B cell (primary cell): ENCODE data around the gene SPRYD3. TPM values are rescaled to one million over a fixed set of nuclear protein-coding genes. Genes with fewer than 3 reads are reported as not detected.

Experiments used
- ATAC-seq: fragments of 200-7000 bp; cut with Tn5 transposase; one replicate; pipeline ENCODE4 v1.10.0; 2021; ENCODE audit warnings: low read depth, mild to moderate bottlenecking, moderate number of reproducible peaks, moderate library complexity
- CTCF ChIA-PET: fragments of 350-600 bp; sonication (Branson Sonifier 250); formaldehyde crosslinking; loops from one replicate; lab custom pipeline; 2021; ENCODE audit warnings: antibody characterized with exemption, inconsistent platforms; lab: Charles Lee
- POLR2A ChIA-PET: fragments of 350-600 bp; sonication (Branson Sonifier 250); formaldehyde crosslinking; loops from one replicate; lab custom pipeline; 2021; ENCODE audit warnings: antibody characterized with exemption; lab: Charles Lee
- DNase-seq: peaks from one replicate; pipeline ENCODE4 v3.0.0; 2013
- H2AFZ ChIP-seq: 2 replicates; pipeline ENCODE4 v1.6.1; 2012; ENCODE audit warnings: mild to moderate bottlenecking, low read depth, low read length; ENCODE audit not compliant: insufficient read depth, poor library complexity, severe bottlenecking
- H3K27ac ChIP-seq, 2 donors: 1 replicate in 1 of 2; 2 replicates in 1 of 2; pipeline ENCODE4 v1.5.1; 2012 to 2013; ENCODE audit warnings: low read length in 2 of 2, mild to moderate bottlenecking in 2 of 2, moderate library complexity in 1 of 2
- H3K27me3 ChIP-seq, 4 experiments: fragments of 200-600 bp in 1 of 4; sonication (generic) in 1 of 4; replicated peaks in 1 of 4; 1 replicate in 2 of 4; 2 replicates in 2 of 4; pipeline versions ENCODE4 v1.6.1 to v1.7.0; 2013 to 2016; ENCODE audit warnings: low read length in 3 of 4, mild to moderate bottlenecking in 2 of 4, mixed read lengths in 1 of 4, moderate library complexity in 1 of 4; ENCODE audit not compliant: insufficient read depth in 4 of 4, control insufficient read depth in 3 of 4; ENCODE audit errors: control extremely low read depth in 1 of 4
- H3K36me3 ChIP-seq, 2 experiments: replicated peaks in 1 of 2; 1 replicate in 1 of 2; 2 replicates in 1 of 2; pipeline versions ENCODE4 v1.6.1 to v1.7.1; 2013; ENCODE audit warnings: low read length in 1 of 2; ENCODE audit not compliant: insufficient read depth in 2 of 2, control insufficient read depth in 1 of 2; ENCODE audit errors: control extremely low read depth in 1 of 2, extremely low read depth in 1 of 2
- H3K4me1 ChIP-seq, 2 donors: fragments of 200-600 bp in 1 of 2; sonication (generic) in 1 of 2; 1 replicate in 1 of 2; 2 replicates in 1 of 2; pipeline versions ENCODE4 v1.5.1 to v1.6.1; 2013 to 2017; ENCODE audit warnings: low read length in 2 of 2; ENCODE audit not compliant: control insufficient read depth in 2 of 2, insufficient read depth in 2 of 2
- H3K4me2 ChIP-seq: replicated peaks from 2 replicates; pipeline ENCODE3; 2012; ENCODE audit warnings: mild to moderate bottlenecking, low read depth, low read length; ENCODE audit not compliant: poor library complexity, severe bottlenecking
- H3K4me3 ChIP-seq, 5 experiments: fragments of 200-600 bp in 1 of 5; sonication (generic) in 1 of 5; 1 replicate in 3 of 5; 2 replicates in 2 of 5; pipeline versions ENCODE4 v1.5.1 to v1.7.0; 2011 to 2016; ENCODE audit warnings: low read length in 4 of 5, mild to moderate bottlenecking in 4 of 5, low read depth in 2 of 5, control low read depth in 1 of 5, moderate library complexity in 1 of 5; ENCODE audit not compliant: insufficient read depth in 1 of 5; ENCODE audit errors: control extremely low read depth in 1 of 5, extremely low read depth in 1 of 5
- H3K79me2 ChIP-seq: fragments of 200-600 bp; sonication (generic); one replicate; pipeline ENCODE4 v1.6.0; 2016; ENCODE audit warnings: low read length; ENCODE audit not compliant: control insufficient read depth, insufficient read depth
- H3K9ac ChIP-seq: fragments of 200-600 bp; sonication (generic); 2 replicates; pipeline ENCODE4 v1.6.1; 2017; ENCODE audit warnings: mild to moderate bottlenecking, low read length, moderate library complexity
- H3K9me3 ChIP-seq, 3 donors: one replicate each; pipeline versions ENCODE4 v1.6.1 to v1.7.1; 2013; ENCODE audit warnings: low read length in 2 of 3; ENCODE audit not compliant: control insufficient read depth in 2 of 3, insufficient read depth in 1 of 3; ENCODE audit errors: control extremely low read depth in 1 of 3
- H4K20me1 ChIP-seq: 2 replicates; pipeline ENCODE4 v1.6.0; 2012; ENCODE audit warnings: mild to moderate bottlenecking, low read length; ENCODE audit not compliant: insufficient read depth, control insufficient read depth, poor library complexity, severe bottlenecking
- H3K27ac Mint-ChIP-seq: one replicate; pipeline ENCODE4 v1.8.0; 2021; ENCODE audit warnings: mixed read lengths
- H3K27me3 Mint-ChIP-seq: one replicate; pipeline ENCODE4 v1.8.0; 2021; ENCODE audit warnings: mixed read lengths
- H3K4me1 Mint-ChIP-seq: one replicate; pipeline ENCODE4 v1.8.0; 2021; ENCODE audit warnings: mixed read lengths
- H3K4me3 Mint-ChIP-seq: one replicate; pipeline ENCODE4 v1.8.0; 2021; ENCODE audit warnings: mixed read lengths
- H3K9me3 Mint-ChIP-seq: one replicate; pipeline ENCODE4 v1.8.0; 2022; ENCODE audit warnings: mixed read lengths; ENCODE audit not compliant: insufficient read depth
- CTCF ChIP-seq: fragments of 200-600 bp; IDR thresholded peaks from one replicate; pipeline ENCODE4 v1.8.0; 2022; ENCODE audit warnings: antibody characterized with exemption, mild to moderate bottlenecking
- EZH2 ChIP-seq: IDR thresholded peaks from 2 replicates; pipeline ENCODE4 v1.6.1; 2012; ENCODE audit warnings: borderline replicate concordance, low read depth, mild to moderate bottlenecking, moderate library complexity, low read length; ENCODE audit not compliant: insufficient read depth, poor library complexity, severe bottlenecking
- WGBS: methylation state at CpG from one replicate; pipeline ENCODE4 v1.1.5; 2013; ENCODE audit warnings: missing lambda C conversion rate; ENCODE audit not compliant: insufficient coverage; 5-methylcytosine and 5-hydroxymethylcytosine counted together
- intact Hi-C: fragments of 100-400 bp; cut with micrococcal nuclease; formaldehyde crosslinking; loops from one replicate; pipeline ENCODE4 v1.10.0; 2022
- polyA plus RNA-seq: library from polyadenylated mRNA; depleted of rRNA; stranded (reverse); fragments of >200 nt; gene quantifications from 2 replicates; pipeline ENCODE4 v1.2.3, GENCODE V29; 2012
- total RNA-seq, 2 donors: library from RNA; stranded (reverse); fragments of 120-200 nt in 1 of 2; gene quantifications; 1 replicate in 1 of 2; 2 replicates in 1 of 2; pipeline versions ENCODE4 v1.2.3 to v1.2.4, GENCODE V29; 2013 to 2022

SPRYD3 gene
- total and polyA plus RNA-seq, 2 donors (not counting 1 experiment from before 2014, with no cell fraction given) = 15.9 to 43.3 TPM

GRCh38 chr12:53049571-53050318 is 29.4 kb downstream of the SPRYD3 start, which contains the start of gene TNS2:
TSS of gene TNS2 (plus strand) at chr12:53050065. CDS start at chr12:53050186, 121 bp downstream.
- WGBS = 75% methylated on average over 16 of the region's 20 CpGs
- intact Hi-C loops = loop anchor here (5.0 kb wide), 2 partner anchors 48 to 393 kb away; partner anchors contain the start of genes IGFBP6 and PRR13
- DNase-seq (no peak), ATAC-seq (no peak)
- peak within 1 kb of the TSS; percentile 32 for H3K4me3 Mint-ChIP-seq
- H3K27ac ChIP-seq = no peak within 1 kb of the TSS
- no peaks in the 10 kb centered on the region for H3K36me3 ChIP-seq
- ChIA-PET CTCF (interaction anchor here (3.2 kb wide), 1 partner anchor 16 kb away, joined by 17 read pairs; no protein-coding TSS in a partner anchor), POLR2A (no interaction called here)
- no peaks in the 10 kb centered on the region for H3K9me3 Mint-ChIP-seq
- peaks cover 19 to 29% of the 10 kb centered on the region in 2 donors for H3K4me1 ChIP-seq
- no peaks in the 10 kb centered on the region for H3K79me2 ChIP-seq
- H3K27me3 ChIP-seq = peaks cover 0 to 2% (median 0%) of the 10 kb centered on the region in 4 experiments
- H3K4me1 Mint-ChIP-seq = peaks cover 18% of the 10 kb centered on the region
- no peaks in the 10 kb centered on the region for H3K27me3 Mint-ChIP-seq
- H3K4me2 ChIP-seq = no peak within 1 kb of the TSS
- no peak within 1 kb of the TSS for H3K4me3 ChIP-seq
- H4K20me1 ChIP-seq = no peaks in the 10 kb centered on the region
- TF ChIP-seq CTCF = no peak
- TF ChIP-seq EZH2 = no peak
- no peaks in the 10 kb centered on the region for H3K9me3 ChIP-seq
- no peak within 1 kb of the TSS for H3K27ac Mint-ChIP-seq
- no peak within 1 kb of the TSS for H3K9ac ChIP-seq
- H2AFZ ChIP-seq = no peak within 1 kb of the TSS
